Neural cell (in vitro differentiated cells): ENCODE measurements around the gene OGDH.

Experiments used
- CTCF ChIP-seq: fragments of 450-650 bp; IDR thresholded peaks from 2 replicates; pipeline ENCODE4 v1.5.1; 2014; ENCODE audit warnings: antibody characterized with exemption, mild to moderate bottlenecking, moderate library complexity; ENCODE audit not compliant: poor library complexity, severe bottlenecking
- EZH2 ChIP-seq: fragments of 200-600, 300-800 bp; shearing (Covaris generic), sonication (generic); IDR thresholded peaks from 2 replicates; pipeline ENCODE4 v1.6.1; 2014; ENCODE audit warnings: antibody characterized with exemption, low read length, borderline replicate concordance, mild to moderate bottlenecking; ENCODE audit not compliant: insufficient read depth, poor library complexity, severe bottlenecking
- RAD21 ChIP-seq: fragments of 450-650 bp; conservative IDR thresholded peaks from 2 replicates; pipeline ENCODE4 v1.6.1; 2014; ENCODE audit warnings: antibody characterized with exemption, mild to moderate bottlenecking, moderate library complexity

GRCh38 chr7:44689427-44689826, 83.0 kb downstream of the OGDH start:
- TF ChIP-seq CTCF (no peak), EZH2 (no peak), RAD21 (no peak)
